BE2C (cell line): ENCODE measurements around the gene NEB.

Experiments used
- DNase-seq: peaks from one replicate; pipeline ENCODE4 v3.0.0-alpha.2; 2020
- H3K27me3 ChIP-seq: fragments of 250-450 bp; sonication (Bioruptor Pico); 2 replicates; pipeline ENCODE4 v1.5.1; 2020; ENCODE audit warnings: mild to moderate bottlenecking
- H3K36me3 ChIP-seq: fragments of 250-450 bp; sonication (Bioruptor Pico); 2 replicates; pipeline ENCODE4 v1.5.1; 2020; ENCODE audit warnings: mild to moderate bottlenecking
- H3K4me1 ChIP-seq: fragments of 250-450 bp; sonication (Bioruptor Pico); 2 replicates; pipeline ENCODE4 v1.5.1; 2020
- H3K4me3 ChIP-seq: 2 replicates; pipeline ENCODE4 v1.5.1; 2011; ENCODE audit warnings: low read depth, low read length
- H3K9me3 ChIP-seq: fragments of 250-450 bp; sonication (Bioruptor Pico); 2 replicates; pipeline ENCODE4 v1.5.1; 2020
- CTCF ChIP-seq: IDR thresholded peaks from 2 replicates; pipeline ENCODE4 v1.5.1; 2012; ENCODE audit warnings: mild to moderate bottlenecking, low read depth, low read length

Gene NEB

DNA sequence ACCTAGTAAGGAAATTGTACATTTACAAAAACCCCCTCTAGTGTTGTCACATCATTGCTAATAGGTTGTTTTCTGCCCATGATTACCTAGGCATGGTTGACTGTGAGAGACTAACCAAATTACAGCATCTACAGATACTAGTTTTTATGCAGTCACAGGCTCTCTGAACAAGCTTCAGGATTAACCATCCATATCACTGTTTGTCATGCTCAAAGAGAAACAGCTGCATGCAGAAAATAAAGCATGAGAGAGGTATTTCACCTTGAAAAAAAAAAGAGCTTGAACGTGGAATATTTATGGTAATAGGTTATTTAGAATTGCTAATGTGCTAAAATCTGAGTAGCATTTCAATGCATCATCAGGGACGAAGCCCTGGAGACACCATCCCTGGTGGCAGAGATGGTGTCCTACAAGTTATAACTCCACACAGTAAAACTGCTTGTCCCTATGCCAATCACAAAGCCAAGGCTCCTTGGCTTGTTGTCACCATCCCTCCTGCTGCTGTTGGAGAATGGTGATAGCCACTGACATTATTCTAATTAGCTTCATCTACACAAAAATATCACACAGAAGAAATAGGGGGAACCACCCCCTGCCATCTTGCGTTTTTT, 5.4 kb downstream of the NEB start:
- no peak for DNase-seq
- no peaks in the 10 kb centered on the region for H3K36me3 ChIP-seq
- H3K27me3 ChIP-seq = no peaks in the 10 kb centered on the region
- TF ChIP-seq CTCF = no peak
- no peaks in the 10 kb centered on the region for H3K4me1 ChIP-seq
- H3K9me3 ChIP-seq = no peaks in the 10 kb centered on the region
- H3K4me3 ChIP-seq = no peak overlapping the region

DNA sequence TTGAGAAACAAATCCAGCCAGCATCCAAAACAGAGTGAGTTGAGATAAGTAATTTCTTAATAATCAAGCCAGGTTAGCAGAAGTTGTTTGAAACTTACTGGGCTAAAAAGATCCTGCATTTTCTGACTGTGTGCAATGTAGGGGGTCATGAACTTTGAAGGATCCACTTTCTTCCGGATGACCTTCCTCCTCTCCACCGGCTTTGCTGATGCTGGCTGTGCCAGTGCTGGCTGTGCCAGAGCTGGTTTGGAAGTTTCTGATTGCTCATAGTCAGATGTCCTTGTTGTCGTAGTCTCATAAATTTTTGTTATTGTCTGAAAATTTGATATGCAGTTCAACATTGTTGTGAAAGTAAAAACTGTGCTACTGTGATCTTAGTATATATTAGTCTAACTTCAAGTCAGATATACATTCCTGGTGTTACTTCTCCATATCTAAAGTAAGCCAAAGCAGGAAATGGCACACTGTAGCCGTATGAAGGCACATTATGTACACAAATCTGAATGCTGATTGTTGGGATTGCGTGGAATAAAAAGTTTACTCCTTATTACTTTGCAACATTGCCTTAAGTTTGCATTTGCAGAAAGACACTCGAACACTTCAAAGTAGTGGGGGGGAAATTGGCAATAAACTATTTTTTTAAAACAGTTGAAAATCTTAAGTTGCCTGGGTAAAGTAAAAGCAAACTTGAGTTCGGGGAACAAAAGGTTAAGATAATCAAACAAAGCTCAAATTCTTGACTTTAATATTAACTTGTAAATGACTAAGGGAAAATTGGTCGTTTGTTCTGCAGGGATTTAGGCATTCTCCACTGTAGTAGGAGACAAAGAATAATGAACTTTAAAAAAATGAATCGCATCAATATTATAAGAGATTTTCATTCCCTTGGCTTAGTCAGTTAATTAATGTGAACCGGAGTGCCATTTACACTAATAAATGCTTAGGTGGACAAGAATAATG, 6.4 kb downstream of the NEB start:
- H3K4me3 ChIP-seq = no peak overlapping the region
- no peak for TF ChIP-seq CTCF
- no peaks in the 10 kb centered on the region for H3K9me3 ChIP-seq
- no peak for DNase-seq
- no peaks in the 10 kb centered on the region for H3K27me3 ChIP-seq
- no peaks in the 10 kb centered on the region for H3K4me1 ChIP-seq
- H3K36me3 ChIP-seq = no peaks in the 10 kb centered on the region

DNA sequence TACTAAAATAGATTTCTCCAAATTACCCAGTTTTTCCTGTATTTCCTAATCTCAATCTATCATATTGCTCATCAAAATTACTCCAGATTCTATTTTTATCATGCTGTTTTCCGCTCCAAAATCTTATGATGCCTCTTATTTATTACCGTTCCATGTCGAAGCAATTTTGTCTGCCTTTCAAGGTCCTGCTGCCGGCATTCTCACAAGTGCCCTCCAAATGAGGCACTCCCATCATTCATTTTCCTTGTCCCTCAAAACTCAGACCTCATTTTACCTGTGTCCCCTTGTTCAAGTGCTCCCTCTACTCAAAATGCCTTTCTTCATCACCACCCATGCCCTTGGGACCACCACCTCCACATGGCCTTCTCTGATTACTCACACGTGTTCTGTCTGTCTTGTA, 13.1 kb downstream of the NEB start:
- TF ChIP-seq CTCF = no peak

GRCh38 chr2:151720521-151720920, 13.8 kb downstream of the NEB start:
- H3K4me3 ChIP-seq = no peak overlapping the region
- no peak for DNase-seq
- H3K36me3 ChIP-seq = no peaks in the 10 kb centered on the region
- TF ChIP-seq CTCF = no peak
- H3K9me3 ChIP-seq = no peaks in the 10 kb centered on the region
- no peaks in the 10 kb centered on the region for H3K4me1 ChIP-seq
- no peaks in the 10 kb centered on the region for H3K27me3 ChIP-seq

More for the DNA sequence above, 13.1 kb downstream of the NEB start:
- Histone ChIP-seq H3K27me3 (no peaks in the 10 kb centered on the region), H3K4me3 (no peak overlapping the region), H3K9me3 (no peaks in the 10 kb centered on the region), H3K36me3 (no peaks in the 10 kb centered on the region), H3K4me1 (no peaks in the 10 kb centered on the region)
- DNase-seq = no peak

GRCh38 chr2:151718796-151719195, 15.5 kb downstream of the NEB start:
- Histone ChIP-seq H3K36me3 (no peaks in the 10 kb centered on the region), H3K4me1 (no peaks in the 10 kb centered on the region), H3K4me3 (no peak overlapping the region), H3K9me3 (no peaks in the 10 kb centered on the region), H3K27me3 (no peaks in the 10 kb centered on the region)
- no peak for TF ChIP-seq CTCF
- DNase-seq = no peak

DNA sequence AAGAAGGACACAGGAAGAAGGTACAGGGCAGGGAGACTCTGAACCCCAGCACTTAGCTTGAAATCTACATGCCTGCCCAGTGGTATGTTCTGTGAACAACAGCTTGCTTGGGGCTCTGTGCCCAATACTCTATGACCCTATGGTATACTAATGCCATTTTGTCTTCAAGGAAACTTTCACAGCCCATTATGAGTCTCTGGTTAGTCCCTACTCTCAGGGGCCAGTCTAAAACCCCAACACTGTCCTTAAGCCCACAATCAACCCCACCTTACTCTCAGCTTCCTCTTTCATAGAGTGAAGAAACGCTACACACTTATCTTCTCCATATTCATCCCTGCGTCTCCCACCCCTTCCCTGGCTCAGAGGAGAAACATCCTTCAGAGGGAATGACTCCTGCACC, 16.0 kb downstream of the NEB start:
- Histone ChIP-seq H3K4me3 (no peak overlapping the region), H3K9me3 (no peaks in the 10 kb centered on the region), H3K36me3 (no peaks in the 10 kb centered on the region), H3K4me1 (no peaks in the 10 kb centered on the region), H3K27me3 (no peaks in the 10 kb centered on the region)
- DNase-seq = no peak
- no peak for TF ChIP-seq CTCF
